Cerebellar nuclear complex (tissue), 1 donor: ENCODE results near the gene SUGCT.

Experiments
- DNase-seq, 2 experiments: peaks; one replicate each; lab custom pipeline; 2025; lab: John Stamatoyannopoulos, UW

SUGCT gene

DNA sequence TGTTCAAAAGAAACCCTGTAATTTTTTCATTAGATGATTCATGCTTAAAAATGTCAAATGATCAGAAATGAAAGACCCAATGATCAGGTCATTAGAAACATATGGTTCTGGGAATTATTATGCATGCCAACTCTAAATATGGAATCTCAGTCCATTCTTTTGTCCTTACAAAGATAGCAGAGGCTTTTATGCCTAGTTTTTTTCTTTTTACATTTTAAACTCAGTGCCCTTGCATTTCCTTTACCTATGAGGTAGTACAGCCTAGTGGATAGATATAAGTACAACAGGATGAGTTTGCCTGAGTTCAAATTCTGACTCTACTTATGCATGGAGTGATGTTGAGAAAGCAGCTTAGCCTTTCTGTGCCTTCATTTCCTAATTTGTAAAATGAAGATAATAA is 392.9 kb downstream of the SUGCT start:
- no peak for DNase-seq

DNA sequence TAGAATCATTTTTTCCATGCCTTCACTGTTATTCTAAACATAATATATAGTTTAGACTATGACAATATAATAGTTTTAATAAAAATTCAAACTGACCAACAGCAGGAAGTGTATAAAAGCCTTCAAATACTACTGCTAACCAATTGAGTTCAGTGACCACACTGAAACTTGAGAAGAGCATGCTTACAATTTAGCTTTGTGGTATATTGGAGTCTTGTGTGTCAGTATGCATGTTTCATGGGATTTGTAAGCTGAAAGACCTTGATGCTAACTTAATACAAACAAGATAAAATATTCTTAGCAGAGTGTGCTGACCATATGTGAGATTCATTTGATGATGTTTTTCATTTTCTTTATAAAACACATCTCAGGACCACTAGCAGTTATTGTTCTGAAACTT is 395.5 kb downstream of the SUGCT start:
- DNase-seq: no peak

DNA sequence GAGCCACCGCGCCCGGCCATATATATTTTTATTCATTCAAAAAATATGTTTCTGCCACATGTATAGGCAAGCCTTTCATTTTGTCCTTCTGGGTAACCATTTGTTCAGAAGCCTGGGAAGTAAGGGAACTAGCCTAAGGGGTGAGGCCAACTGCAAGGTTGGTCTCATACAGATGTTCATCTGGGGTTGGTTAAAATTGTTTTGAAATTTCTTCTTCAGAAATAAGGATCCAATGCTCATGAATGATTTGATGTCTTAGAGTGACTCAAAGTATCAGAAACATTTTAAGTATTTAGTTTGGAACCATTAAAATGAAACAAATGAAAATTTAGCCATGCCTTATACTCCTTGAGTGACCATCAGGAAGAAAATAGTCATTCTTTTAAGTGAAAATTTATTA is 397.2 kb downstream of the SUGCT start:
- DNase-seq: no peak

DNA sequence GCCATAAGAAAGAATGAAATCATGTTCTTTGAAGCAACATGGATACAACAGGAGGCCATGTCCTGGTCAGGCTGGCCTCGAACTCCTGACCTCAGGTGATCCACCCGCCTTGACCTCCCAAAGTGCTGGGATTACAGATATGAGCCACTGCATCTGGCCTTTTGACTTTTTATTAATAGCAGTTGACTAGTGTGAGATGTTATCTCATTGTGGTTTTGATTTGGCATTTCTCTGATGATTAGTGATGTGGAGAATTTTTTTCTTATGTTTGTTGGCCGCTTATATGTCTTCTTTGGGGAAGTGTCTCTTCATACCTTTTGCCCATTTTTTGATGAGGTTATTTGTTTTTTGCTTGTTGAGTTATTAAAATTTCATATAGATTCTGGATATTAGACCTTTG is 400.9 kb downstream of the SUGCT start:
- DNase-seq: no peak

DNA sequence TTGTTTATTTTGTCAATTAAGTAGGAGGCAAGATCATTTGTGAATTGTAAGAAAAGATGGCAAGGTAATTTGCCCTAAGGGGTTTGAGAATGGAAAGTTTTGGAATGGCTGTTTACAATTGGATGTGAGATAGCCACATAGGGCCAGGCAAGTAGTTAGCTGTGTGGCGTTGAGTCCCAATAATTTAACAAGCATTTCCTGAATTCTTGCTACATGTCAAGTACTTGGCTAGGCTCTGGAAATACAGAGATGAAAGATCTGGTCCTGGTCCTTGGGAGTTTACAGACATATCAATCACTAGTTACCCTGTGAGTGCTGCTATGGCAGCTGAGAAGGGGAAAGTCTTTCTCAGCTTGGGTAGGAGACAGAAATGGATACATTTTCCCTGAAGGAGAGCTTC is 401.6 kb downstream of the SUGCT start:
- no peak for DNase-seq

DNA sequence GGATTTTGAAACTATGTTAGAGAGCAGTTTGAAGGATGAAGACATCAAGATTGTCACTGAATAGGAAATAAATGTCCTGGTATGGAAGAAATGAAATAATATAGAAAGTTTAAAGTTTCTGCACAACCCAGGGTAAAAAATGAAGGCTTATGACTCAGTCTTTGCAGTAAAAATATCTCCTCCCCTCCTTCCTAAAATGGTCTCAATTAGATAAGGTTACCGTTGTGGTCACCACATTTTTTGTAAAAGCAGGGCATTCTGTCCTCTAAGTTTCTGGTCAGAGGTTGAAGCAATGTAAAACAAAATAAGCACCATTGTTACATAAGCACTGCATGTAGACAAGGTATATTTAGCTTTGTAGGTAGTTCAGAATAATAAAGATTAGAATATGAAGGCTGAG is 403.5 kb downstream of the SUGCT start:
- DNase-seq: no peak

DNA sequence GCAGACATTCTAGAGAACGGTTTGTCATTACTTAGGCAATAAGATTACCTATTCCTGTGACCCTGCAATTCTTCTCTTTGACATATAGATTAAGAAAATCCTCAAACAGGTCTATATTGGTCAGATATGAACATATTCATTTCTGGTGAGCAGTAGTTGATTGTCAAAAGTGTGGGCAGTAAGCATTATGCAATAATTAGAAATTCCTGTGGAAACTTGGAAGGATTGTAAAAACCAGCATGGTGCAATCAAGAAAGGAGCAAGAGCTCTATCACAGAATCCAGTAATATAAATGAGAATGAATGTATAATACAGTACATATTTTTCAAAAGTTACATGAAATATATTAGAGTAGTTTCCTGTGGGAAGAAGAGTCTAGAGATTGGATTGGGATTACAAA is 406.5 kb downstream of the SUGCT start:
- DNase-seq: no peak

DNA sequence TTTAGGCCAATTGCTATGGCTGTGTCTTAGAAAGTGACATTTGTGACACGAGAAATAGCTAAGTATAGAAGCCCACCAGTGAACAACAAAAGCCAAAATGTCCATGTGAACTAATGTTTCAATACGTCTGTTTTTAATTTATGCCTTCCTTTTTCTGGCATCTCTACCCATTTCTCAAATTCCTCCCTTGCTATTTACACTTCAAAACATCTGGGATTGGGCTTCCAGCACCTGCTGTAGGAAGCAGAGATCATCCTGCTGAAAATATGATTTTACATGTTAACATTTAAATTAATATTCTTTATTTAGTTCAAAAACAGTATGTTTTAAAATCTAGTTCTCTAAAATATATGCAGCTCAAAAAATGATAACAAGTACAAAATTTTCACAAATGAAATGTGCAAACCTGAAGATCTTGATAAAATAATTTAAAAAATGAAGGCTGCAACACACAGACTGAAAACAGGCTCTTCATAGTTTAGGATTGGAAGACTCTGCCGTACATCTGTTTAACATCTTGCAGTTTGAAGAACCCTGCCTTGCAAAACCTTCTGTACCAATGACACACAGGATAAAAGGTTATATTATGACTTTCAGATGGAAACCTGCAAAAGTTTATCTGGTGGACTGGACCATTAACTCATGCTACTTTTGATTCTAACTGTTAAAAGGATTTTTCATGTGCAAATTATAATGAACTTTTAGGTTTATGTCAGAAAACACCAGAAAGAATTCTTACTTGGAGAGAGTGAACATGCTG is 408.4 kb downstream of the SUGCT start:
- no peak for DNase-seq

DNA sequence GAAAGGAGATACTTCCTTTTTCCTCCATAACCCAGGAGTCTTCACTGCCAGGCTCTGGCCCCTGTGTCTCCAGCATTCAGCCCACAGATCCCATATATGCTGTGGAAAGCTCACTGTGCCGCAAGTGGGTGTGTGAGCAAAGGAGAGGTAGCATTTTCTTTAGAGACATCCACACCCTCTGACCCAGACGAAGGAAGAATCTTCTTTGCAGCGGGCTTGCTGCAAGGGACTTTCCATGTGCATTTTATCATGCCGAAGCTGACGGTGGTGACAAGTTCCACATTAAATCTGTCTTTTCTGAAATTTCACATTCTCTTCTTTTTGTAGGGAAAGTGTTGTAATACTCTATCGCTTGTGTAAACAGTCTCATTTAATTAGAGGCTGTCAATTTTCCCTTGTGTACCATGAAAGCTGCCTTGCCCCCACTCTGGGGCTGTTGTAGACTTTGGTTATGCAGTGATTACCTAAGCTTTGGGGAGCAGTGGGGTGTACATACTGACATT is 409.5 kb downstream of the SUGCT start:
- no peak for DNase-seq

DNA sequence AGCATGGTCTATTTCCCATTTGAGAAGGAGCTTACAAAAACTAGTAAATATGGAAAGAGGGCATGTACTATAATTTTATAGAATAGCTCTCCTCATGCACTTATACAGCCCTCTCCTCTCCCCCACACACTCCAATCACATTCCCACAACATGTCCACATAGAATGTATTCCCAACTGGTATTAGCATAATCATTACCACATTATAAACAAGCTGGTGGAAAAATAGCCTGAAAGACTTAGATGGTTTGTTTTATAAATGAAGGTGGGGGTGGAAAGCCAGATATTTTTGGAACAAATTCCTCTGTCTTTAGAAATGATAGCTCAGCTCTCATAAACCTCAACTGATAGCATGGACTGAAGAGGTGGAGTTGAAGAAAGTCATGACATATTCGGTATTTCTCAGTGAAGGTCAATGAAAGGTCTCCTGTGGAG is 410.1 kb downstream of the SUGCT start:
- DNase-seq: no peak

DNA sequence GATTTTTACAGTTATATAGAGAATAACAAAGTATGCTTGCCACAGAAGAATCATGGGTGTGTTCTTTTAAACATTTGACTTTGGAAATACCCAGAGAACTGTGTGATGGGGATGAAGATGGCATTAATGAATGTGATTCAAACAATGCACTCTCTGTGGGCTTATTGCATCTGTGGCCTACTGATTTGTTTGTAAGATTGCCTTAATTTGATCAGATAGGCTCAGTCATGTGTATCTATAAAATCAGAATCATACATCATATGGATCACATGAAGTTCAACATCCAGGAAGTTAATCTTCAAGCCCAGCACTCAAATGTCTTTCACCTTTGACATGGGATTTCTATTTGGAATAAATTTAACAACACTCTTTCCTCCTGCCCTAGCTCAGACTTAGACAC is 410.9 kb downstream of the SUGCT start:
- no peak for DNase-seq

DNA sequence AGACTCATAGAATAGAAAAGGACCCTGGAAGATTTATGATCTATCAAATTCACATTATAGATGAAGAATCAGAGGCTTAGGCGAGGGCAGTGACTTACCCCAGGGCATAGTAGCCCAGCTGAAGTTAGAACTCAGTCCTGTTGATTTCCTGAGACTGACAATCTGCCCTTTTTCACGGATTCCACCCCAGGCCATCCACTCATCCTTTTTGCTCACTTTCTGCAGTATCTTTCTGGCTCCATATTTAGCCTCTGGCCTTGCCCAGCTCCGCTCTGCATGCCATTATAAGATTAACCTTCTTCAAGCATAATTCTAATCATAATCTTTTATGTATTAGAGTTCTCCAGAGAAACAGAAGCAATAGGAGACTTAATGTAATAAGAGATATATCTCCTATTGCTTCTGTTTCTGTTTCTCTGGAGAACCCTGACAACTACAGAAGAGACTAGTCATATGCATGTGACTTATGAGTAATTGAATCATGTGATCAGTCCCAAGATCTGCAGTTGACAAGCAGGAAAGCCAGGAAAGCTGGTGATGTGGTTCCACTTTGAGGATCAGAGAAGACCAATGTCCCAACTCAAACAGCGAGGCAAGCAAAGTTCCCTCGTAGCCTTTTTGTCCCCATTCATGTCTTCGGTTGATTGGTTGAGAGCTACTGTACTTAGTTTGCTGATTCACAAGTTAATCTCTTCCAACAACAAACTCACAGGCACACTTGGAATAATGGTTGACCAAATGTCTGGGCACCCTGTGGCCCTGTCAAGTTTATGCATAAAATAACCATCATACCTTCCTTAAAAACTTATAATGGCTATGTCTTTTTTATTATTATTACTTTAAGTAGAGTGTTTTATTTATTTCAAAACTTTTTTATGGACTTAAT is 412.1 kb downstream of the SUGCT start:
- no peak for DNase-seq

DNA sequence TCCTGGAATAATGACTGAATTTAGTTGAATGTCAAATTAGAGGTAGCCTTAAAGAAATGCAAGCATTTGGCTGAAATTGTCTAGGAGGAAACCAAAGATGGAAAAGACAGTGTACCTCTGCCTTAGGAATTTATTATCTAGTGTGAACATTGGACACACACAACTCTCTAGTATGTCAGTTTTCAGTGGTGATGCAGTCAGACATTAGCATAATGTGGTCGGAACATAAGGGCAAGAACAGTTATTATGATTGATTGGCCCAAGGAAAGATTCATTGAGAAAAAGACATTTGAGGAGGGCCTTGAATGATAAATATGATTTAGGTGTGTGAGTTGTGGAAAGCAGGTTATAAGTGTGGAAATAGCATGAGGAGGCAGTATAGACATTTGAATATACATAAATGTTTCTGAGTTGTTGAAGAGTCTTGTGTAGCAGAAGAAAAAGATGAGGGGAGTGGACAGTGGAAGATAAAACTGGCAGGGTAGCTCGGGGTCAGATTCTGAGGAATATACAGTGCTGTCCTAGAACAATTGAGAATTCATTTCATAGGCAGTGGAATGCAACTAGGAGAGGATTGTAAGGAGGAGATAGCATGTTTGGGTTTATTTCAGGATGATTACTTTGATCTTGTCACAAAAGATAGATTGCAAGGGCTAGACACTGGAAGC is 414.7 kb downstream of the SUGCT start:
- DNase-seq: no peak

DNA sequence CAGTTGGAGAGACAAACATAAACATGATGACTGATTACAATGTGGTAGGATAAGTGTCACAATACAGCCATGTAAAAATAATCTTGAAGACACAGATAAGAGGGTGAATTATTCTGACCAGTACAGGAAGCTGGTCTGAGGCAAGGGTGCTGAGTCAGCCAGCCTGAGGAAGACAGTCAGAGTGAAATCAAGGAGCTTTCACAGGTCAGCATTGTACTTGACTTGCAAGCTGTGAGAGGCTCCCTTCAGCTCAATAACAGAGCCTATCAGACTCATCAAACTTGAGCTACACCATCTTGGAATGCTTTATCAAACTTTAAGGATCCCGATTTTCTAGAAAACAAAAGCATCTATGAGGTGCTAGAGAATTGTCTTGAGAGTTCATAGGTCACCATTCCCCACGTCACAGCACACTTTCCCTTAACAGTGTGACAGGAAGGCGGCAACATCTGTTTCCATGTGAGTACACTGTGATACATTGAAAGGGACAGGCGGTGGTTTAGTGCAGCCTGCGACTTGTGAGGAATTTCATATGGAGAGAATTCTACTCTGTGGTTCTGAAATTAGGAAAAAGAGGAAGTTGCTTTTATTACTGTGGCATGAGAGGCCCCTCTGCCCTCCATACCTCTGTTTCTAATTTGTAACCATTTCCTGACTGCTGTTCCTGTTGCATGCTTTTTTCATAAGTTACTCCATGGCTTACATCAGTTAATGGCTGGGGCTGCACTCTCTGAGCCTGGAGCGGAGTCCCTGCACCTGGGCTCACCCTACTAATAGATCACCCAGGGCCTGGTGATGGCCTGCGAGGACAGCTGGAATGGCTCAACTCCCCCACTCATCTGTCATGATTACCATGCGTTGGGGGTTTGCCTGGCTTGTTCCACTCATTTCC is 417.1 kb downstream of the SUGCT start:
- no peak for DNase-seq

DNA sequence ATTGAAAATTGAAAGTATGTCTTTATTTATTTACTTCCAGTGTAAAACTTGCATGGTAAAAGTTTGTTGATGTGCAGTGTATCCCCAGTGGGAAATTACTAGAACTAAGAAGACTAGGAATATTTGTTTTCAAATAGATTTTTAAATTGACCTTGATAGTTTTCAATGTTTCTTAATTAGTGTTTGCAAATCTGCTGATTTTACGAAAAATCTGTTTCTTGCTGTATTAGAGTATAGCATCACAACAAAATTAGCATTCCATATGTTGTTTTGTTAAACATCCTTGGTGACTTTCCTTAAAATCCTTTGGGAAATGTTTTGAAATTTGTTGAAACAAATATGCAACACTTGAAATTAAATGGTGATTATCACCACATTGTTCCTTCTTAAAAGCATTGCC is 425.9 kb downstream of the SUGCT start:
- DNase-seq: no peak

DNA sequence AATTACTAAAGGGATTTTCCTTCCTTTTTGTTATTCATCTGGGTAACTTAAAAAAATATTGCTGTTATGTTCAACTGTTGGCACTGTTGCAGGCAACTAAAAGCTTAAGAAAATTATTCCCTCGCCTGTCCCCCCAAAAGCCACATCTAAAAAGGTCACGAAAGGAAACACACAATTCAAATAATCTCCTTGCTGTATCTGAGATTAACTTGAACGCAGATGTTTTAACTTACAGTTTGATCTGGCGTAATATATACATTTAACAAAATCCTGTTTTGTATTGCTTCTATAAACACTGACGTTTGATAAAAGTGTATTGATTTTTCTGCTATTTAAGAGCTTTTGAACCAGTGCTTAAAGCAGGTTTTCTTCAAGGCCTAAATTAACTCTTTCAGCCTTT is 432.1 kb downstream of the SUGCT start:
- no peak for DNase-seq

DNA sequence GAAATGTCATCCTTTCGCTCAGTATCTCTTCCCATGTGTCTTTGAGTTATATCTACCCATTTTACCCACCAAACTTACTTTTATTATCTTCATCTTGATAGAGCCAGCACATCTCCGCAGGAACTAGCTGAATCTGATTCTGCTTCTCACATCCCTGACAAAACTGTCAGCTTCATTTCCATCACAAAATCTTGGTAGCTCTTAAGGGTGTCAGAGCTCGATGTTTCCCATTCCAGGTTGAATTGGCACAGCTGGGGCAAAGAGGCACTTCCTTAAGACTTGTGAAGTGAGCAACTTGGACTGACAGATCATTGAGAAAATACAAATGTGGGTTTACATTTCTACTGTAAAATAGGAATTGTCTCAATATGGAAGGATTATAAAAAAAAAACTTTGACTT is 434.5 kb downstream of the SUGCT start:
- no peak for DNase-seq

DNA sequence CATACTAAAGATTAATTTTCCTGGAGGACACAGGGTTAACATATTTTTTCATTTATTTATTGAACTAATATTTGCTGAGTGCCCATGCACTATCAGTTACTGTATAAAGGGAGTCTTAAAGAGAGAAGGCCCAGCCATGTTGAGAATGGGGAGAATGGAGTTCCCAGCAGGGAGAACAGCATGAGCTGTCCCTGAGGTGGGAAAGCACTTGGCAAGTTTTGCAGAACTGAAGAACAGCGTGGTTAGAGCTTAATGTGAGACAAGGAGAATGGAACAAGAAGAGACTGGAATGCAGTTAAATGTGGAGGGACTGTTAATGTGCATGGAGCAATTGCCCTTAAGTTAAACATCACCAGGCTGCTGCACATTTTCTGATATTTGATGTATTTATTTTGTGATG is 435.4 kb downstream of the SUGCT start:
- DNase-seq: no peak

DNA sequence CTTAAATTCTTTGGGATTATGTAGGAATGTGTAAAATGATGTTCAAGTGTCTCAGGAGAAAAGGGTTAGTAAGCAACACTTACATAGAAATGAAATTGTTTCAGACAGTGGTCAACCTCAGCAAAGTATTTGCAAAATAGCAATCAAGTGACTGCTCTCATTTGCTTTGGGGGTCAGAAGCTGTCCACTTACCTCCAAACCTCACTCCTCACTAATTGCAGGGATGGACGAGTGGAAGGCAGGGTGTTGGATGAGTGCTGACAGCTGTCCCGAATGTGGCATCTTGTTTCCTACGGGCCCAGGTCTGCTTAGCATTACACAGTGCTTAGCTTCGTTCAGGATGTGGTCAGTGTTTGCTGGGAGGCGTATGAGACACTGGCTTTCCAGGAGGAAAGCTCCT is 437.0 kb downstream of the SUGCT start:
- no peak for DNase-seq

DNA sequence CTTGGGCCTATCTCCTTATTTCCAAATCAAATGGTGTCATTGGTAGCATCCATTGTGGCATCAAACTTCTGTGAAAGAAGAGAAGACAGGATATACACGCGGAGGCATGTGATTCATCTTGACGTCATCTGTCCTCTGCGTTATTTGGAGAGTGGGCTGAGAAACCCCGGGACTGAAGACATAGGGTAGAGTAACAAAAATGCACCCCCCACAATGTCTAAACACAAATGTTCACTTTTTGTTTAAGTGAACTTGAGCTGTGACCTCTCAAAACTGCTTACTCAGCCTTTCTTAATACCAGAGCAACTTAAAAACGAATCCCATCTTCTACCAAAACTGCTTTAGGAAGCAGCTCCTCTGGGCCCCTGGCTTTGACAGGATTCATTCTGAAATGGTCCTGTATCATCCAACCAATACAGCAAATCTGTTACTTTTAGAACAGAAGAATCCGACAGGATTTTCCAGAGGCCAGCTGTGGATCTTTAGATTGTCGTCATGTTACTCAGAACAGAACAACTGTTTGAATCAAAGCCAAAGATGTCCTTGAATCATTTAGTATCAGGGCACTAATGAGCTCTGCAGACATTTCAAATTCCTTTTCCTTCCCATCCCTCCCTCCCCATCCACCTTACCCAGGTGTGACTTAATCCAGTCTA is 438.1 kb downstream of the SUGCT start:
- DNase-seq: no peak

DNA sequence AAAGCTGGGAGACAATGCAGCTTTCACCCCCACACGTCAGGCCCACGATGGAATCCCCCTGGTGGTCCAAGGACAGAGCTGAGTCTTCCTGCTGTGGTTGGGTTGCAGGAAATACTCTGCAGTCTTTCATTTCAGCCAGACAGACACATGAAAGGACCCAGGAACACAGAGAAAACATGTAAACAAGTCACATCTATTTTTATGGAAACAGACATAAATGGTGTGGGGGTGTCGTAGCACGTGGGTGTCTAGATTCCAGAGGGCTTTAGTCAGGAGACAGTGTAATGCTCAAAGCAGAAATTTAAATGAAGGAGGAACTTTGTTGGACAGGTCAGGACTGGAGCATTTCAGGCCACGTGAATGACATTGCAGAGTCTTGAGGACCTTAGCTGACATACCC is 444.6 kb downstream of the SUGCT start:
- DNase-seq: no peak
